Stimulated activated naive CD8-positive, alpha-beta T cell treated with anti-CD3 and anti-CD28 coated beads, Interleukin-15, amount 100 ng/mL, for 72 hours (primary cell): ENCODE measurements around the gene COL5A3.
"Not testable (repeated sequence)": the region's sequence is repeated elsewhere in the genome, so short reads cannot be mapped to it uniquely, and the experiment has no call there.

Experiments
- ATAC-seq: fragments of 150-1000 bp; cut with Tn5 transposase; 2 replicates; pipeline ENCODE4 v1.10.0; 2021; ENCODE audit warnings: mild to moderate bottlenecking, moderate library complexity
- DNase-seq, 2 donors: peaks; one replicate each; pipeline ENCODE4 v3.0.0; 2021 to 2022
- H3K27ac Mint-ChIP-seq, 2 donors: one replicate each; pipeline ENCODE4 v1.8.0; 2022; ENCODE audit warnings: mild to moderate bottlenecking in 2 of 2, mixed read lengths in 2 of 2, moderate library complexity in 2 of 2
- H3K27me3 Mint-ChIP-seq: one replicate; pipeline ENCODE4 v1.8.0; 2022; ENCODE audit warnings: mixed read lengths
- H3K4me1 Mint-ChIP-seq: one replicate; pipeline ENCODE4 v1.8.0; 2022; ENCODE audit warnings: mild to moderate bottlenecking, mixed read lengths
- H3K4me3 Mint-ChIP-seq, 2 donors: one replicate each; pipeline ENCODE4 v1.8.0; 2022; ENCODE audit warnings: mild to moderate bottlenecking in 2 of 2, mixed read lengths in 2 of 2, moderate library complexity in 1 of 2
- H3K9me3 Mint-ChIP-seq, 2 donors: one replicate each; pipeline ENCODE4 v1.8.0; 2022; ENCODE audit warnings: mixed read lengths in 2 of 2

Gene COL5A3

GRCh38 chr19:9941231-9941630, 69.1 kb downstream of the COL5A3 start:
- ATAC-seq: no peak
- H3K27me3 Mint-ChIP-seq: peaks cover 48% of the 10 kb centered on the region
- H3K4me1 Mint-ChIP-seq: peaks cover 9% of the 10 kb centered on the region
- H3K4me3 Mint-ChIP-seq: no peak overlapping the region
- no peak overlapping the region for H3K27ac Mint-ChIP-seq
- no peak for DNase-seq
- H3K9me3 Mint-ChIP-seq: peaks cover 7 to 22% of the 10 kb centered on the region in 2 donors

- Mint-ChIP-seq H3K27me3 (peaks cover 51% of the 10 kb centered on the region), H3K9me3 (peaks cover 7 to 22% of the 10 kb centered on the region in 2 donors), H3K27ac (no peak overlapping the region), H3K4me1 (peaks cover 11% of the 10 kb centered on the region), H3K4me3 (no peak overlapping the region)
- DNase-seq (no peak), ATAC-seq (no peak)
Observed at GRCh38 chr19:9940778-9941177, 69.5 kb downstream of the COL5A3 start.

GRCh38 chr19:9939301-9939913, 70.9 kb downstream of the COL5A3 start:
- Mint-ChIP-seq H3K4me1 (peaks cover 25% of the 10 kb centered on the region), H3K4me3 (no peak overlapping the region), H3K9me3 (peaks cover 7 to 22% of the 10 kb centered on the region in 2 donors), H3K27ac (no peak overlapping the region), H3K27me3 (peaks cover 53% of the 10 kb centered on the region)
- ATAC-seq: no peak
- DNase-seq: no peak

- H3K27me3 Mint-ChIP-seq: peaks cover 60% of the 10 kb centered on the region
- no peak for ATAC-seq
- no peak overlapping the region for H3K27ac Mint-ChIP-seq
- no peak for DNase-seq
- H3K4me3 Mint-ChIP-seq: peak overlapping the region; percentile 54 to 65
- peaks cover 7 to 15% of the 10 kb centered on the region in 2 donors for H3K9me3 Mint-ChIP-seq
- peaks cover 31% of the 10 kb centered on the region for H3K4me1 Mint-ChIP-seq
Observed at GRCh38 chr19:9937001-9937411, 73.3 kb downstream of the COL5A3 start.

GRCh38 chr19:9936326-9937000, 73.8 kb downstream of the COL5A3 start, which contains the start of gene OLFM2:
TSS of gene OLFM2 (minus strand) at chr19:9936515. CDS start at chr19:9936366, 149 bp downstream.
- peaks cover 60% of the 10 kb centered on the region for H3K27me3 Mint-ChIP-seq

GRCh38 chr19:9935506-9936325, 74.6 kb downstream of the COL5A3 start:
- ATAC-seq (peak; percentile 41), DNase-seq (no peak)
- peaks cover 35% of the 10 kb centered on the region for H3K4me1 Mint-ChIP-seq
- no peak overlapping the region for H3K27ac Mint-ChIP-seq
- H3K27me3 Mint-ChIP-seq: peaks cover 60% of the 10 kb centered on the region
- H3K9me3 Mint-ChIP-seq: peaks cover 0 to 2% of the 10 kb centered on the region in 2 donors
- peak overlapping the region; percentile 52 for H3K4me3 Mint-ChIP-seq

More at GRCh38 chr19:9936326-9937000, 73.8 kb downstream of the COL5A3 start, which contains the start of gene OLFM2:
- H3K27ac Mint-ChIP-seq: no peak within 1 kb of the TSS
- ATAC-seq (peak; percentile 40), DNase-seq (no peak)
- H3K4me3 Mint-ChIP-seq: peak within 1 kb of the TSS; percentile 54 to 65
- peaks cover 31% of the 10 kb centered on the region for H3K4me1 Mint-ChIP-seq
- H3K9me3 Mint-ChIP-seq: peaks cover 1 to 9% of the 10 kb centered on the region in 2 donors

GRCh38 chr19:9934132-9934950, 76.0 kb downstream of the COL5A3 start:
- H3K4me3 Mint-ChIP-seq: no peak overlapping the region
- H3K9me3 Mint-ChIP-seq: no peaks in the 10 kb centered on the region
- DNase-seq (peak; percentile 83 to 87), ATAC-seq (peak; percentile 76)
- H3K27ac Mint-ChIP-seq: no peak overlapping the region
- H3K27me3 Mint-ChIP-seq: peaks cover 60% of the 10 kb centered on the region
- H3K4me1 Mint-ChIP-seq: peaks cover 38% of the 10 kb centered on the region

GRCh38 chr19:9932835-9933234, 77.5 kb downstream of the COL5A3 start:
- Mint-ChIP-seq H3K27me3 (peaks cover 58% of the 10 kb centered on the region), H3K9me3 (no peaks in the 10 kb centered on the region), H3K27ac (no peak overlapping the region), H3K4me3 (no peak overlapping the region), H3K4me1 (peaks cover 38% of the 10 kb centered on the region)
- DNase-seq: no peak
- no peak for ATAC-seq

GRCh38 chr19:9931629-9932028, 78.7 kb downstream of the COL5A3 start:
- ATAC-seq: no peak
- Mint-ChIP-seq H3K27me3 (peaks cover 46% of the 10 kb centered on the region), H3K27ac (no peak overlapping the region), H3K4me3 (no peak overlapping the region), H3K4me1 (peaks cover 31% of the 10 kb centered on the region), H3K9me3 (no peaks in the 10 kb centered on the region)
- DNase-seq: no peak

GRCh38 chr19:9923440-9923839, 86.9 kb downstream of the COL5A3 start:
- no peak for ATAC-seq
- Mint-ChIP-seq H3K27ac (no peak overlapping the region), H3K4me3 (no peak overlapping the region), H3K9me3 (no peaks in the 10 kb centered on the region), H3K27me3 (peaks cover 20% of the 10 kb centered on the region), H3K4me1 (no peaks in the 10 kb centered on the region)
- no peak for DNase-seq

GRCh38 chr19:9922782-9923379, 87.4 kb downstream of the COL5A3 start:
- H3K9me3 Mint-ChIP-seq, H3K4me1 Mint-ChIP-seq: not testable (repeated sequence)
- H3K27me3 Mint-ChIP-seq: peaks cover 26% of the 10 kb centered on the region

GRCh38 chr19:9917321-9917720, 93.0 kb downstream of the COL5A3 start:
- Mint-ChIP-seq H3K4me1 (peaks cover 14% of the 10 kb centered on the region), H3K9me3 (no peaks in the 10 kb centered on the region), H3K4me3 (no peak overlapping the region), H3K27me3 (peaks cover 35% of the 10 kb centered on the region), H3K27ac (no peak overlapping the region)
- DNase-seq (no peak), ATAC-seq (no peak)

More at GRCh38 chr19:9922782-9923379, 87.4 kb downstream of the COL5A3 start:
- not testable (repeated sequence) for H3K27ac Mint-ChIP-seq, ATAC-seq, H3K4me3 Mint-ChIP-seq, DNase-seq

- ATAC-seq (no peak), DNase-seq (no peak)
- Mint-ChIP-seq H3K4me3 (no peak overlapping the region), H3K4me1 (peaks cover 15% of the 10 kb centered on the region), H3K9me3 (no peaks in the 10 kb centered on the region), H3K27ac (no peak overlapping the region), H3K27me3 (peaks cover 35% of the 10 kb centered on the region)
Observed at GRCh38 chr19:9916719-9917118, 93.6 kb downstream of the COL5A3 start.

- H3K4me3 Mint-ChIP-seq: peak overlapping the region; percentile 63 to 73
- H3K27me3 Mint-ChIP-seq: peaks cover 37% of the 10 kb centered on the region
- no peak overlapping the region for H3K27ac Mint-ChIP-seq
- DNase-seq (peak; percentile 86), ATAC-seq (peak; percentile 95)
- H3K4me1 Mint-ChIP-seq: peaks cover 15% of the 10 kb centered on the region
- no peaks in the 10 kb centered on the region for H3K9me3 Mint-ChIP-seq
Observed at GRCh38 chr19:9914315-9915207, 95.7 kb downstream of the COL5A3 start.
